ENCODE measurements around the gene LDLRAD2.

DNA sequence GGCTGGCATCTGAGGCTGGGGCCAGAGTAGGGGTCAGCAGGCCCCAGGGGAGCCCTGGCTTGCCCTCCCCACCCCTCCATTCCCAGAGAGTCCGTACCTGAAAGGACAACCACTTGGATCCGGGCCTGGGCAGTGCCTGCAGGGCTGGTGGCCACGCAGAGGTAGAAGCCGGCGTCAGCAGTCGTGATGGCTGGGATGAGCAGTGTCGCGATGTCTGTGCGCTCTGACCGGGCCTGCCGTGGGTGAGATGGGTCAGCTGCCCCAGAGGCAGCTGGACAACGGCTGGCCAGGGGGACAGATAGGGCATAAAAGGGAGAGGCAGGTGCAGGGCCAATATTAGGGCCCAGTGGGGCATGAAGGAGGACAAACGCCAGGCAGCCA, 42.7 kb downstream of the LDLRAD2 start:
- TF ChIP-seq SIN3A (IDR thresholded peaks at IDR 0.05; ENCODE audit: borderline replicate concordance in 2 of 2, control insufficient read depth in 1 of 2, low read depth in 2 of 2, low read length in 2 of 2) (no peak), GTF2E2 (tag; IDR thresholded peaks at IDR 0.05) (no peak), EZH2 (IDR thresholded peaks at IDR 0.05; ENCODE audit: borderline replicate concordance, low read depth, low read length) (no peak), EGR1 (conservative IDR thresholded peaks at IDR 0.05) (no peak), SMAD4 (CRISPR knock-in tag; conservative IDR thresholded peaks at IDR 0.05) (no peak)
- TF ChIP-seq, protein P1, sequence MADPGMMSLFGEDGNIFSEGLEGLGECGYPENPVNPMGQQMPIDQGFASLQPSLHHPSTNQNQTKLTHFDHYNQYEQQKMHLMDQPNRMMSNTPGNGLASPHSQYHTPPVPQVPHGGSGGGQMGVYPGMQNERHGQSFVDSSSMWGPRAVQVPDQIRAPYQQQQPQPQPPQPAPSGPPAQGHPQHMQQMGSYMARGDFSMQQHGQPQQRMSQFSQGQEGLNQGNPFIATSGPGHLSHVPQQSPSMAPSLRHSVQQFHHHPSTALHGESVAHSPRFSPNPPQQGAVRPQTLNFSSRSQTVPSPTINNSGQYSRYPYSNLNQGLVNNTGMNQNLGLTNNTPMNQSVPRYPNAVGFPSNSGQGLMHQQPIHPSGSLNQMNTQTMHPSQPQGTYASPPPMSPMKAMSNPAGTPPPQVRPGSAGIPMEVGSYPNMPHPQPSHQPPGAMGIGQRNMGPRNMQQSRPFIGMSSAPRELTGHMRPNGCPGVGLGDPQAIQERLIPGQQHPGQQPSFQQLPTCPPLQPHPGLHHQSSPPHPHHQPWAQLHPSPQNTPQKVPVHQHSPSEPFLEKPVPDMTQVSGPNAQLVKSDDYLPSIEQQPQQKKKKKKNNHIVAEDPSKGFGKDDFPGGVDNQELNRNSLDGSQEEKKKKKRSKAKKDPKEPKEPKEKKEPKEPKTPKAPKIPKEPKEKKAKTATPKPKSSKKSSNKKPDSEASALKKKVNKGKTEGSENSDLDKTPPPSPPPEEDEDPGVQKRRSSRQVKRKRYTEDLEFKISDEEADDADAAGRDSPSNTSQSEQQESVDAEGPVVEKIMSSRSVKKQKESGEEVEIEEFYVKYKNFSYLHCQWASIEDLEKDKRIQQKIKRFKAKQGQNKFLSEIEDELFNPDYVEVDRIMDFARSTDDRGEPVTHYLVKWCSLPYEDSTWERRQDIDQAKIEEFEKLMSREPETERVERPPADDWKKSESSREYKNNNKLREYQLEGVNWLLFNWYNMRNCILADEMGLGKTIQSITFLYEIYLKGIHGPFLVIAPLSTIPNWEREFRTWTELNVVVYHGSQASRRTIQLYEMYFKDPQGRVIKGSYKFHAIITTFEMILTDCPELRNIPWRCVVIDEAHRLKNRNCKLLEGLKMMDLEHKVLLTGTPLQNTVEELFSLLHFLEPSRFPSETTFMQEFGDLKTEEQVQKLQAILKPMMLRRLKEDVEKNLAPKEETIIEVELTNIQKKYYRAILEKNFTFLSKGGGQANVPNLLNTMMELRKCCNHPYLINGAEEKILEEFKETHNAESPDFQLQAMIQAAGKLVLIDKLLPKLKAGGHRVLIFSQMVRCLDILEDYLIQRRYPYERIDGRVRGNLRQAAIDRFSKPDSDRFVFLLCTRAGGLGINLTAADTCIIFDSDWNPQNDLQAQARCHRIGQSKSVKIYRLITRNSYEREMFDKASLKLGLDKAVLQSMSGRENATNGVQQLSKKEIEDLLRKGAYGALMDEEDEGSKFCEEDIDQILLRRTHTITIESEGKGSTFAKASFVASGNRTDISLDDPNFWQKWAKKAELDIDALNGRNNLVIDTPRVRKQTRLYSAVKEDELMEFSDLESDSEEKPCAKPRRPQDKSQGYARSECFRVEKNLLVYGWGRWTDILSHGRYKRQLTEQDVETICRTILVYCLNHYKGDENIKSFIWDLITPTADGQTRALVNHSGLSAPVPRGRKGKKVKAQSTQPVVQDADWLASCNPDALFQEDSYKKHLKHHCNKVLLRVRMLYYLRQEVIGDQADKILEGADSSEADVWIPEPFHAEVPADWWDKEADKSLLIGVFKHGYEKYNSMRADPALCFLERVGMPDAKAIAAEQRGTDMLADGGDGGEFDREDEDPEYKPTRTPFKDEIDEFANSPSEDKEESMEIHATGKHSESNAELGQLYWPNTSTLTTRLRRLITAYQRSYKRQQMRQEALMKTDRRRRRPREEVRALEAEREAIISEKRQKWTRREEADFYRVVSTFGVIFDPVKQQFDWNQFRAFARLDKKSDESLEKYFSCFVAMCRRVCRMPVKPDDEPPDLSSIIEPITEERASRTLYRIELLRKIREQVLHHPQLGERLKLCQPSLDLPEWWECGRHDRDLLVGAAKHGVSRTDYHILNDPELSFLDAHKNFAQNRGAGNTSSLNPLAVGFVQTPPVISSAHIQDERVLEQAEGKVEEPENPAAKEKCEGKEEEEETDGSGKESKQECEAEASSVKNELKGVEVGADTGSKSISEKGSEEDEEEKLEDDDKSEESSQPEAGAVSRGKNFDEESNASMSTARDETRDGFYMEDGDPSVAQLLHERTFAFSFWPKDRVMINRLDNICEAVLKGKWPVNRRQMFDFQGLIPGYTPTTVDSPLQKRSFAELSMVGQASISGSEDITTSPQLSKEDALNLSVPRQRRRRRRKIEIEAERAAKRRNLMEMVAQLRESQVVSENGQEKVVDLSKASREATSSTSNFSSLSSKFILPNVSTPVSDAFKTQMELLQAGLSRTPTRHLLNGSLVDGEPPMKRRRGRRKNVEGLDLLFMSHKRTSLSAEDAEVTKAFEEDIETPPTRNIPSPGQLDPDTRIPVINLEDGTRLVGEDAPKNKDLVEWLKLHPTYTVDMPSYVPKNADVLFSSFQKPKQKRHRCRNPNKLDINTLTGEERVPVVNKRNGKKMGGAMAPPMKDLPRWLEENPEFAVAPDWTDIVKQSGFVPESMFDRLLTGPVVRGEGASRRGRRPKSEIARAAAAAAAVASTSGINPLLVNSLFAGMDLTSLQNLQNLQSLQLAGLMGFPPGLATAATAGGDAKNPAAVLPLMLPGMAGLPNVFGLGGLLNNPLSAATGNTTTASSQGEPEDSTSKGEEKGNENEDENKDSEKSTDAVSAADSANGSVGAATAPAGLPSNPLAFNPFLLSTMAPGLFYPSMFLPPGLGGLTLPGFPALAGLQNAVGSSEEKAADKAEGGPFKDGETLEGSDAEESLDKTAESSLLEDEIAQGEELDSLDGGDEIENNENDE (IDR thresholded peaks at IDR 0.05; ENCODE audit: low read depth, low read length), result no peak

Data from K562 (cell line).